Measurements from ENCODE around the gene SMO. TPM values are rescaled to one million over a fixed set of nuclear protein-coding genes. Genes with fewer than 3 reads are reported as not detected.

SMO gene
- total RNA-seq, 1 donor, result 0.10 TPM

Other genes with a start within 250 kb of the SMO start
- gene TNPO3, start 133.5 kb upstream of the SMO start, total RNA-seq, result 26.8 TPM
- gene TSPAN33, start 43.9 kb upstream of the SMO start, total RNA-seq, result 38.0 TPM
- 6.5 TPM for gene AHCYL2, start 36.4 kb downstream of the SMO start, total RNA-seq
- gene STRIP2, start 245.8 kb downstream of the SMO start, total RNA-seq, result 0.42 TPM

Measured in mononuclear cell (primary cell).